Activated naive CD4-positive, alpha-beta T cell treated with anti-CD3 and anti-CD28 coated beads for 36 hours (primary cell): ENCODE measurements around the gene TTC23L. TPM values are rescaled to one million over a fixed set of nuclear protein-coding genes. Genes with fewer than 3 reads are reported as not detected.
"Not testable (repeated sequence)": the region's sequence is repeated elsewhere in the genome, so short reads cannot be mapped to it uniquely, and the experiment has no call there.

Experiments
- CTCF ChIA-PET: fragments of 350-600 bp; sonication (Branson Sonifier 250); formaldehyde crosslinking; loops from one replicate; lab custom pipeline; 2021; ENCODE audit warnings: antibody characterized with exemption; lab: Charles Lee
- DNase-seq: peaks from one replicate; pipeline ENCODE4 v3.0.0-alpha.2; 2020
- H3K27ac Mint-ChIP-seq: one replicate; pipeline ENCODE4 v1.8.0; 2021; ENCODE audit warnings: mild to moderate bottlenecking, mixed read lengths
- H3K27me3 Mint-ChIP-seq: one replicate; pipeline ENCODE4 v1.8.0; 2021; ENCODE audit warnings: low read depth, mixed read lengths
- H3K36me3 Mint-ChIP-seq: one replicate; pipeline ENCODE4 v1.8.0; 2021; ENCODE audit warnings: low read depth, mixed read lengths
- H3K4me1 Mint-ChIP-seq: one replicate; pipeline ENCODE4 v1.8.0; 2021; ENCODE audit warnings: low read depth, mixed read lengths
- H3K4me3 Mint-ChIP-seq: one replicate; pipeline ENCODE4 v1.8.0; 2021; ENCODE audit warnings: mild to moderate bottlenecking, moderate library complexity, mixed read lengths
- H3K9me3 Mint-ChIP-seq: one replicate; pipeline ENCODE4 v1.8.0; 2021; ENCODE audit warnings: mixed read lengths
- intact Hi-C: fragments of 100-400 bp; cut with micrococcal nuclease; formaldehyde crosslinking; loops from one replicate; pipeline ENCODE4 v1.15.1; 2023
- total RNA-seq, 2 experiments: library from RNA; stranded (reverse); gene quantifications; one replicate each; pipeline ENCODE4 v1.2.3, GENCODE V29; 2021

TTC23L gene
- total RNA-seq, 2 experiments from 2014 or later = 0.42 to 0.43 TPM

- Mint-ChIP-seq H3K4me3 (no peak overlapping the region), H3K9me3 (no peaks in the 10 kb centered on the region), H3K36me3 (no peaks in the 10 kb centered on the region), H3K27me3 (no peaks in the 10 kb centered on the region), H3K27ac (no peak overlapping the region), H3K4me1 (peaks cover 2% of the 10 kb centered on the region)
- DNase-seq = no peak
- CTCF ChIA-PET = interaction anchor here (0.6 to 0.7 kb wide), 2 partner anchors 69 to 145 kb away, joined by 3 to 4 read pairs; no protein-coding TSS in a partner anchor
- intact Hi-C loops = no loop called here
Measured at GRCh38 chr5:34818717-34819116, 20.2 kb upstream of the TTC23L start.

- no peak for DNase-seq
- CTCF ChIA-PET = interaction anchor here (1.3 kb wide), 1 partner anchor 78 kb away, joined by 5 read pairs; no protein-coding TSS in a partner anchor
- intact Hi-C loops = no loop called here
Measured at GRCh38 chr5:34820593-34820992, 18.4 kb upstream of the TTC23L start.

GRCh38 chr5:34822956-34823715, 15.8 kb upstream of the TTC23L start:
- CTCF ChIA-PET = no interaction called here
- no peak overlapping the region for H3K4me3 Mint-ChIP-seq
- H3K27me3 Mint-ChIP-seq = no peaks in the 10 kb centered on the region
- H3K4me1 Mint-ChIP-seq = peaks cover 2% of the 10 kb centered on the region
- intact Hi-C loops = no loop called here
- H3K36me3 Mint-ChIP-seq = no peaks in the 10 kb centered on the region
- no peak overlapping the region for H3K27ac Mint-ChIP-seq
- H3K9me3 Mint-ChIP-seq = no peaks in the 10 kb centered on the region
- DNase-seq = no peak

More at GRCh38 chr5:34820593-34820992, 18.4 kb upstream of the TTC23L start:
- peaks cover 2% of the 10 kb centered on the region for H3K4me1 Mint-ChIP-seq
- H3K4me3 Mint-ChIP-seq = no peak overlapping the region
- no peak overlapping the region for H3K27ac Mint-ChIP-seq
- H3K27me3 Mint-ChIP-seq = no peaks in the 10 kb centered on the region
- no peaks in the 10 kb centered on the region for H3K9me3 Mint-ChIP-seq
- H3K36me3 Mint-ChIP-seq = no peaks in the 10 kb centered on the region

GRCh38 chr5:34826347-34826746, 12.6 kb upstream of the TTC23L start:
- no peaks in the 10 kb centered on the region for H3K27me3 Mint-ChIP-seq
- peaks cover 2% of the 10 kb centered on the region for H3K4me1 Mint-ChIP-seq
- H3K4me3 Mint-ChIP-seq = no peak overlapping the region
- intact Hi-C loops = no loop called here
- DNase-seq = no peak
- H3K9me3 Mint-ChIP-seq = no peaks in the 10 kb centered on the region
- no peaks in the 10 kb centered on the region for H3K36me3 Mint-ChIP-seq
- no peak overlapping the region for H3K27ac Mint-ChIP-seq
- CTCF ChIA-PET = no interaction called here

- H3K4me3 Mint-ChIP-seq = no peak overlapping the region
- intact Hi-C loops = no loop called here
- CTCF ChIA-PET = interaction anchor here (0.6 kb wide), 1 partner anchor 289 kb away, joined by 3 read pairs; no protein-coding TSS in a partner anchor
- H3K9me3 Mint-ChIP-seq = no peaks in the 10 kb centered on the region
- H3K36me3 Mint-ChIP-seq = no peaks in the 10 kb centered on the region
- no peak overlapping the region for H3K27ac Mint-ChIP-seq
- DNase-seq = no peak
- no peaks in the 10 kb centered on the region for H3K27me3 Mint-ChIP-seq
- H3K4me1 Mint-ChIP-seq = peaks cover 2% of the 10 kb centered on the region
Measured at GRCh38 chr5:34827588-34828506, 11.1 kb upstream of the TTC23L start.

GRCh38 chr5:34830827-34831226, 8.1 kb upstream of the TTC23L start:
- H3K9me3 Mint-ChIP-seq, H3K4me3 Mint-ChIP-seq, DNase-seq, CTCF ChIA-PET, H3K27me3 Mint-ChIP-seq, H3K27ac Mint-ChIP-seq, H3K36me3 Mint-ChIP-seq, H3K4me1 Mint-ChIP-seq: not testable (repeated sequence)
- intact Hi-C loops = loop anchor here (10.0 kb wide), 1 partner anchor 826 kb away; the partner anchor contains the start of gene AMACR

GRCh38 chr5:34831303-34831702, 7.7 kb upstream of the TTC23L start:
- no peaks in the 10 kb centered on the region for H3K27me3 Mint-ChIP-seq
- CTCF ChIA-PET = no interaction called here
- H3K4me3 Mint-ChIP-seq = no peak overlapping the region
- no peaks in the 10 kb centered on the region for H3K4me1 Mint-ChIP-seq
- no peaks in the 10 kb centered on the region for H3K9me3 Mint-ChIP-seq
- DNase-seq = no peak
- intact Hi-C loops = loop anchor here (10.0 kb wide), 1 partner anchor 827 kb away; the partner anchor contains the start of gene AMACR
- H3K27ac Mint-ChIP-seq = no peak overlapping the region
- H3K36me3 Mint-ChIP-seq = no peaks in the 10 kb centered on the region

GRCh38 chr5:34832568-34832967, 6.4 kb upstream of the TTC23L start:
- no peaks in the 10 kb centered on the region for H3K27me3 Mint-ChIP-seq
- CTCF ChIA-PET = interaction anchor here (1.0 kb wide), 1 partner anchor 309 kb away, joined by 3 read pairs; no protein-coding TSS in a partner anchor
- no peak overlapping the region for H3K4me3 Mint-ChIP-seq
- intact Hi-C loops = loop anchor here (10.0 kb wide), 1 partner anchor 828 kb away; the partner anchor contains the start of gene AMACR
- no peak for DNase-seq
- no peak overlapping the region for H3K27ac Mint-ChIP-seq
- no peaks in the 10 kb centered on the region for H3K9me3 Mint-ChIP-seq
- no peaks in the 10 kb centered on the region for H3K36me3 Mint-ChIP-seq
- no peaks in the 10 kb centered on the region for H3K4me1 Mint-ChIP-seq

GRCh38 chr5:34833090-34833489, 5.9 kb upstream of the TTC23L start:
- DNase-seq = no peak
- H3K27ac Mint-ChIP-seq = no peak overlapping the region
- no peaks in the 10 kb centered on the region for H3K4me1 Mint-ChIP-seq
- intact Hi-C loops = loop anchor here (10.0 kb wide), 1 partner anchor 828 kb away; the partner anchor contains the start of gene AMACR
- H3K27me3 Mint-ChIP-seq = no peaks in the 10 kb centered on the region
- H3K4me3 Mint-ChIP-seq = no peak overlapping the region
- H3K9me3 Mint-ChIP-seq = no peaks in the 10 kb centered on the region
- CTCF ChIA-PET = interaction anchor here (1.0 kb wide), 1 partner anchor 310 kb away, joined by 3 read pairs; no protein-coding TSS in a partner anchor
- H3K36me3 Mint-ChIP-seq = no peaks in the 10 kb centered on the region

- Mint-ChIP-seq H3K9me3 (no peaks in the 10 kb centered on the region), H3K4me3 (no peak overlapping the region), H3K4me1 (peaks cover 7% of the 10 kb centered on the region), H3K27ac (no peak overlapping the region), H3K36me3 (no peaks in the 10 kb centered on the region), H3K27me3 (no peaks in the 10 kb centered on the region)
- intact Hi-C loops = loop anchor here (10.0 kb wide), 1 partner anchor 829 kb away; the partner anchor contains the start of gene AMACR
- DNase-seq = no peak
- CTCF ChIA-PET = no interaction called here
Measured at GRCh38 chr5:34833976-34834793, 4.8 kb upstream of the TTC23L start.

- CTCF ChIA-PET = no interaction called here
- no peak for DNase-seq
- H3K27ac Mint-ChIP-seq = no peak overlapping the region
- no peak overlapping the region for H3K4me3 Mint-ChIP-seq
- H3K27me3 Mint-ChIP-seq = no peaks in the 10 kb centered on the region
- no peaks in the 10 kb centered on the region for H3K36me3 Mint-ChIP-seq
- intact Hi-C loops = loop anchor here (5.0 to 10.0 kb wide), 5 partner anchors 168 to 1773 kb away; partner anchors contain the start of genes AMACR, LMBRD2, SKP2 and SLC1A3
- no peaks in the 10 kb centered on the region for H3K9me3 Mint-ChIP-seq
- H3K4me1 Mint-ChIP-seq = peaks cover 11% of the 10 kb centered on the region
Measured at GRCh38 chr5:34834794-34835089, 4.2 kb upstream of the TTC23L start.
